ENCODE measurements around the gene NRXN3. TPM values are rescaled to one million over a fixed set of nuclear protein-coding genes. Genes with fewer than 3 reads are reported as not detected.
"Not testable (repeated sequence)": the region's sequence is repeated elsewhere in the genome, so short reads cannot be mapped to it uniquely, and the experiment has no call there.

NRXN3 gene
- total RNA-seq, 2 experiments from 2014 or later, result not detected

- Mint-ChIP-seq H3K9me3 (peaks cover 4% of the 10 kb centered on the region), H3K4me3 (no peak overlapping the region), H3K27me3 (no peaks in the 10 kb centered on the region), H3K36me3 (no peaks in the 10 kb centered on the region), H3K4me1 (ENCODE audit: low read depth) (no peaks in the 10 kb centered on the region), H3K27ac (no peak overlapping the region)
- CTCF ChIA-PET, result no interaction called here
- DNase-seq, result no peak
- intact Hi-C loops (cut with micrococcal nuclease), result no loop called here
- POLR2A ChIA-PET, result no interaction called here
Observed at GRCh38 chr14:78498062-78498595, 328.0 kb downstream of the NRXN3 start.

DNA sequence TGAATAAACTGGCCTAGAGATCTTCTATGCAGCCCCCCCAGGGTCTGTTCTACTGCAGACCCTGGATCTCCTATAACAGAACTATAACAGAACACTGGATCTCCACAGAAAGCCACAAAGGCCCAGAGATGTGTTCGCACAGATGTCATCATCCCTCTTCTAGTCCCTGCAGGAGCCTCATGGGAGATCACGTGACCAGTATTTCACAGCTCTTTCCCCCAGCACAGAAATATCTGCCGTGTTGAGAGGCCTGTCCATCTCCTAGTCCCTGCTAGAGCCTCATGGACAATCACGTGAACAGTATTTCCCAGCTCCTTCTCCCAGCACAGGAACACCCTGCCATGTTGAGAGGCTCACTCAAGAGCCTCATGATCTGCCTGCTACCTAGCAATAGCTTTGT is 331.7 kb downstream of the NRXN3 start:
- ChIA-PET CTCF (interaction anchor here (0.8 kb wide), 1 partner anchor 65 kb away, joined by 3 read pairs; no protein-coding TSS in a partner anchor), POLR2A (no interaction called here)
- intact Hi-C loops (cut with micrococcal nuclease), result no loop called here

GRCh38 chr14:78508023-78508422 is 337.9 kb downstream of the NRXN3 start:
- Mint-ChIP-seq H3K27me3 (no peaks in the 10 kb centered on the region), H3K27ac (no peak overlapping the region), H3K9me3 (no peaks in the 10 kb centered on the region), H3K4me1 (ENCODE audit: low read depth) (no peaks in the 10 kb centered on the region), H3K4me3 (no peak overlapping the region), H3K36me3 (no peaks in the 10 kb centered on the region)
- intact Hi-C loops (cut with micrococcal nuclease), result no loop called here
- CTCF ChIA-PET, result no interaction called here
- POLR2A ChIA-PET, result no interaction called here
- DNase-seq, result no peak

More for the DNA sequence above, 331.7 kb downstream of the NRXN3 start:
- DNase-seq, result no peak
- no peak overlapping the region for H3K4me3 Mint-ChIP-seq
- H3K9me3 Mint-ChIP-seq, result peaks cover 4% of the 10 kb centered on the region
- no peak overlapping the region for H3K27ac Mint-ChIP-seq
- H3K4me1 Mint-ChIP-seq (ENCODE audit: low read depth), result no peaks in the 10 kb centered on the region
- no peaks in the 10 kb centered on the region for H3K36me3 Mint-ChIP-seq
- no peaks in the 10 kb centered on the region for H3K27me3 Mint-ChIP-seq

- Mint-ChIP-seq H3K27me3 (no peaks in the 10 kb centered on the region), H3K27ac (no peak overlapping the region), H3K4me1 (ENCODE audit: low read depth) (no peaks in the 10 kb centered on the region), H3K4me3 (no peak overlapping the region), H3K36me3 (no peaks in the 10 kb centered on the region), H3K9me3 (no peaks in the 10 kb centered on the region)
- CTCF ChIA-PET, result no interaction called here
- no peak for DNase-seq
- intact Hi-C loops (cut with micrococcal nuclease), result no loop called here
- POLR2A ChIA-PET, result interaction anchor here (0.6 kb wide), 1 partner anchor 768 kb away, joined by 3 read pairs; no protein-coding TSS in a partner anchor
Observed at GRCh38 chr14:78509516-78509915, 339.3 kb downstream of the NRXN3 start.

- intact Hi-C loops (cut with micrococcal nuclease), result no loop called here
- no peaks in the 10 kb centered on the region for H3K4me1 Mint-ChIP-seq (ENCODE audit: low read depth)
- POLR2A ChIA-PET, result no interaction called here
- CTCF ChIA-PET, result no interaction called here
- no peaks in the 10 kb centered on the region for H3K27me3 Mint-ChIP-seq
- no peak overlapping the region for H3K27ac Mint-ChIP-seq
- H3K9me3 Mint-ChIP-seq, result no peaks in the 10 kb centered on the region
- H3K36me3 Mint-ChIP-seq, result no peaks in the 10 kb centered on the region
- DNase-seq, result no peak
- H3K4me3 Mint-ChIP-seq, result no peak overlapping the region
Observed at GRCh38 chr14:78512021-78512420, 341.8 kb downstream of the NRXN3 start.

DNA sequence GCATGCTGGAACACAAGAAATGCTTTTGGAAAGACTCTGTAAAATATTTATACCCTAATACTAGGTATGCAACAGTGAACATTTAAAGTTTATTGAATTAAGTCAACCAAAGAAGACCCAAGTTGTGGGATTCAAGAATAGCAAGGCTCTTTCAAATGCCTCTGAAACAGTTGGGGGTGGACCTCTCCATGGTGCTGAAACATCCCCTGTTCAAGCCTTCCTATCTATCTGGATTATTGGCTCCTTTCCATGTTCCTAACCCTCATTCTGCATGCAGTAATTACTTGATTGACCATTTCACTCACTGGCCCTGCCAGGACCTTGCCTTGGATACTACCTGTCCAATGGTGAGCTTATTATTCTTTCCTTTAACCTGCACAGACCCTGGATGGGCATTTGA is 349.7 kb downstream of the NRXN3 start:
- ChIA-PET POLR2A (no interaction called here), CTCF (no interaction called here)
- intact Hi-C loops (cut with micrococcal nuclease), result no loop called here
- no peaks in the 10 kb centered on the region for H3K36me3 Mint-ChIP-seq
- peak; percentile 24 for DNase-seq
- no peaks in the 10 kb centered on the region for H3K4me1 Mint-ChIP-seq (ENCODE audit: low read depth)
- no peaks in the 10 kb centered on the region for H3K9me3 Mint-ChIP-seq
- H3K4me3 Mint-ChIP-seq, result no peak overlapping the region
- no peaks in the 10 kb centered on the region for H3K27me3 Mint-ChIP-seq
- no peak overlapping the region for H3K27ac Mint-ChIP-seq

DNA sequence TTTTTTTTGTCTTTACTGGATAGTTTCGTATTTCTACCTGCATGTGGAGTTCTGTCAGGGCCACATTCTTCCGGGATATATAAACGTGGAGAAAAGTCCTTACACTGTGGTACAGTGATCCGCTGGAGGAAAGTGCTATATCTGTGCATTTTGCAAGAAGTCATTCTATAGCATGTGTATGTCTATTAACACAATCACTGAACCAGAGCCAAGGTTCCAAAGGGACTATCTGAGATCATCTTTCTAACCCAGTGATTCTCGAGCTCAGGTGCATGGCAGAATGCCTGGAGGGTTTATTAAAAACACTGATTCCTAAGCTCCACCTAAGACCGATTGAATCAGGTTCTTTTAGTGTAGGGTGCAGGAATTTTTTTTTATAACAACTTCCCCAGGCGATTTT is 354.0 kb downstream of the NRXN3 start:
- intact Hi-C loops (cut with micrococcal nuclease), result no loop called here
- CTCF ChIA-PET, result no interaction called here
- no peak for DNase-seq
- Mint-ChIP-seq H3K4me3 (no peak overlapping the region), H3K27ac (no peak overlapping the region), H3K4me1 (ENCODE audit: low read depth) (no peaks in the 10 kb centered on the region), H3K9me3 (no peaks in the 10 kb centered on the region), H3K36me3 (no peaks in the 10 kb centered on the region), H3K27me3 (no peaks in the 10 kb centered on the region)
- POLR2A ChIA-PET, result no interaction called here

- H3K27me3 Mint-ChIP-seq, result no peaks in the 10 kb centered on the region
- no peaks in the 10 kb centered on the region for H3K36me3 Mint-ChIP-seq
- no peak overlapping the region for H3K4me3 Mint-ChIP-seq
- ChIA-PET POLR2A (no interaction called here), CTCF (no interaction called here)
- no peak overlapping the region for H3K27ac Mint-ChIP-seq
- H3K9me3 Mint-ChIP-seq, result no peaks in the 10 kb centered on the region
- no peak for DNase-seq
- intact Hi-C loops (cut with micrococcal nuclease), result no loop called here
- no peaks in the 10 kb centered on the region for H3K4me1 Mint-ChIP-seq (ENCODE audit: low read depth)
Observed at GRCh38 chr14:78524766-78525165, 354.6 kb downstream of the NRXN3 start.

GRCh38 chr14:78530078-78530477 is 359.9 kb downstream of the NRXN3 start:
- H3K9me3 Mint-ChIP-seq, result no peaks in the 10 kb centered on the region
- H3K27me3 Mint-ChIP-seq, result no peaks in the 10 kb centered on the region
- ChIA-PET POLR2A (no interaction called here), CTCF (no interaction called here)
- no peaks in the 10 kb centered on the region for H3K36me3 Mint-ChIP-seq
- no peak overlapping the region for H3K4me3 Mint-ChIP-seq
- DNase-seq, result peak; percentile 15
- no peaks in the 10 kb centered on the region for H3K4me1 Mint-ChIP-seq (ENCODE audit: low read depth)
- intact Hi-C loops (cut with micrococcal nuclease), result no loop called here
- no peak overlapping the region for H3K27ac Mint-ChIP-seq

DNA sequence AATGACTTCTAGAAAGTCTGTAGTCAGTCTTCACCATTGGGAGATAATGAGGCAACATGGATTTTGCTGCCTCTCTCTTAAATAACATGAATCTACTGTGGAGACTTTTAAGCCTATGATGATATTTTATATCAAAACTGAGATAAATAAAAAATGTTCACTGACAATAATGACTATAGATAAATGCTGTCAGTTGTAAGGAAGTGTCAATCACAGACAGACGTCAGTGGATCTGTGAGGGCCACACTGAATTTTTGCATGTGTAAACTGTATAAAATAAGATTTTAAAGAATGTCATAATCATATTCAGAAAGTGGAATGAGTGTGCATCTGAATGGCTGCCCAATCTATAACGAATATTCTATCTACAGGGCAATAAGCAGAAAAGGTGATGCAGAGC is 364.0 kb downstream of the NRXN3 start:
- ChIA-PET CTCF (no interaction called here), POLR2A (no interaction called here)
- H3K27me3 Mint-ChIP-seq, result no peaks in the 10 kb centered on the region
- H3K27ac Mint-ChIP-seq, result no peak overlapping the region
- H3K36me3 Mint-ChIP-seq, result no peaks in the 10 kb centered on the region
- H3K4me3 Mint-ChIP-seq, result no peak overlapping the region
- no peaks in the 10 kb centered on the region for H3K4me1 Mint-ChIP-seq (ENCODE audit: low read depth)
- no peak for DNase-seq
- peaks cover 6% of the 10 kb centered on the region for H3K9me3 Mint-ChIP-seq
- intact Hi-C loops (cut with micrococcal nuclease), result no loop called here

DNA sequence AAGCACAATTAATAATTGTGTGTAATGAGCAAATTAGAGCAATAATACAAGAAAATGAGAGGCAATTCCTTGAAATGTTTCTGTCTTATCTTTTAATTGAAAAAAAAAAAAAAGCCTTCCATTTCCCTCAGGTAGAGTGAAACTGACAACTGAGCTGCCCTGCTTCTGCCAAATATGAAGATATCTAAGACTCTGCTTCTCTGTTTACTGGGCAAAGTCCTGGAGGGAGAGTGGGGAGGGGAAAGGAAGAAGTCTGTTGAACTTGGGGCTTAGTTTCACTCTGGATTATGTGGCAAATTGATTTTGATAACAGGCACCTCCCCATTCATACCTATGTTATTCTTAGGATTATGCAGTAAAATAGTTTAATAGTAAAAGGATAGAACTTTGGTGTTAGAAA is 364.9 kb downstream of the NRXN3 start:
- no peaks in the 10 kb centered on the region for H3K4me1 Mint-ChIP-seq (ENCODE audit: low read depth)
- peaks cover 6% of the 10 kb centered on the region for H3K9me3 Mint-ChIP-seq
- POLR2A ChIA-PET, result no interaction called here
- no peak for DNase-seq
- H3K27ac Mint-ChIP-seq, result no peak overlapping the region
- intact Hi-C loops (cut with micrococcal nuclease), result no loop called here
- CTCF ChIA-PET, result no interaction called here
- no peaks in the 10 kb centered on the region for H3K27me3 Mint-ChIP-seq
- no peaks in the 10 kb centered on the region for H3K36me3 Mint-ChIP-seq
- no peak overlapping the region for H3K4me3 Mint-ChIP-seq

- intact Hi-C loops (cut with micrococcal nuclease); H3K4me3 Mint-ChIP-seq; CTCF ChIA-PET; H3K36me3 Mint-ChIP-seq; H3K4me1 Mint-ChIP-seq (ENCODE audit: low read depth); DNase-seq; H3K9me3 Mint-ChIP-seq; H3K27ac Mint-ChIP-seq; H3K27me3 Mint-ChIP-seq; POLR2A ChIA-PET: not testable (repeated sequence)
Observed at GRCh38 chr14:78541788-78542187, 371.6 kb downstream of the NRXN3 start.

GRCh38 chr14:78543433-78543832 is 373.3 kb downstream of the NRXN3 start:
- Mint-ChIP-seq H3K4me3 (no peak overlapping the region), H3K27me3 (no peaks in the 10 kb centered on the region), H3K9me3 (peaks cover 2% of the 10 kb centered on the region), H3K36me3 (no peaks in the 10 kb centered on the region), H3K27ac (no peak overlapping the region), H3K4me1 (ENCODE audit: low read depth) (no peaks in the 10 kb centered on the region)
- intact Hi-C loops (cut with micrococcal nuclease), result no loop called here
- no peak for DNase-seq
- POLR2A ChIA-PET, result no interaction called here
- CTCF ChIA-PET, result no interaction called here

GRCh38 chr14:78561074-78561473 is 390.9 kb downstream of the NRXN3 start:
- H3K4me1 Mint-ChIP-seq (ENCODE audit: low read depth), result no peaks in the 10 kb centered on the region
- ChIA-PET CTCF (no interaction called here), POLR2A (no interaction called here)
- intact Hi-C loops (cut with micrococcal nuclease), result no loop called here
- no peaks in the 10 kb centered on the region for H3K36me3 Mint-ChIP-seq
- no peak overlapping the region for H3K27ac Mint-ChIP-seq
- H3K4me3 Mint-ChIP-seq, result no peak overlapping the region
- no peak for DNase-seq
- no peaks in the 10 kb centered on the region for H3K9me3 Mint-ChIP-seq
- no peaks in the 10 kb centered on the region for H3K27me3 Mint-ChIP-seq

All from activated CD4-positive, alpha-beta memory T cell treated with anti-CD3 and anti-CD28 coated beads for 36 hours (primary cell).